Endothelial cell of umbilical vein (primary cell): ENCODE results near the gene HAT1.

Source experiments
- EZH2 ChIP-seq: IDR thresholded peaks from 2 replicates; pipeline ENCODE4 v1.6.1; 2012; ENCODE audit warnings: borderline replicate concordance, low read depth, mild to moderate bottlenecking, moderate library complexity, low read length, inconsistent platforms; ENCODE audit not compliant: severe bottlenecking
- JUN ChIP-seq: IDR thresholded peaks from 2 replicates; pipeline ENCODE4 v1.6.1; 2011; ENCODE audit warnings: borderline replicate concordance, low read depth; ENCODE audit not compliant: insufficient read length, insufficient read depth
- POLR2A ChIP-seq: IDR thresholded peaks from 2 replicates; pipeline ENCODE4 v1.6.1; 2012; ENCODE audit warnings: low read depth, mild to moderate bottlenecking, control low read depth, low read length
- POLR2AphosphoS5 ChIP-seq: IDR thresholded peaks from 2 replicates; pipeline ENCODE4 v1.6.1; 2012; ENCODE audit warnings: low read depth, mild to moderate bottlenecking, control low read depth, low read length, moderate library complexity; ENCODE audit not compliant: insufficient read depth
- TF ChIP-seq, protein P1 (sequence below), 2 donors: IDR thresholded peaks; 1 replicate in 1 of 2; 2 replicates in 1 of 2; pipeline ENCODE4 v1.5.1; 2011; ENCODE audit warnings: low read length in 2 of 2, mild to moderate bottlenecking in 2 of 2, moderate library complexity in 2 of 2, control low read depth in 1 of 2, inconsistent platforms in 1 of 2, low read depth in 1 of 2; ENCODE audit not compliant: insufficient read depth in 1 of 2; ENCODE audit errors: extremely low read depth in 1 of 2

DNA sequence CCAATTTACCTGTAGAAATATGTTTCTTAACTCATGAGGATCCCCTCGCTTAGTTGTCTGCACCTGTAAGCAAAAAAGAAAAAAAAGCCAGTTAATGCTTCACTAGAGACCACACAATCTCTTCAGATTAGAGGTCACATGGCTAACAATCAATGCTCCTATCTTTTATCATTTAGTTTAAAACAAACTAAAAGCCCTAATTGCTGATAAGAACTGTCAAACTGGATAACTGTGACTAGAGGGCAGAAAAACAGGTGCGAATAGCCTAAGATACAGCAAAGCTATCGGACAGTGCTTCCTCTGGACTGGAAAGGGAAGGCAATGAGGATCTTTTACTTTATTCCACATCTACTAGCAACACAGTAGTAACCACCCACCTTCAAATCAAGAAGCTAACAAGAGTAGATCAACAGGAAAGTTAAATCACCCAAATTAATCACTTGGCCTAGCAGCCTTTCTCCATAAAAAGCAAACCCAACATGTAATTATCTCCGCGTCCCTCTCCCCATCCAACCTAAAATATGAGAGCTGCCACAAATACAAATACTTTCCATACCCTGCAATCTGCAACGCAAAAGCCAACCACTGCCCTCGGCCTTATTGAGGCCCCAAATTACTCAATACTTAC lies 29.0 kb upstream of the HAT1 start:
- TF ChIP-seq POLR2A = no peak
- TF ChIP-seq, protein P1, sequence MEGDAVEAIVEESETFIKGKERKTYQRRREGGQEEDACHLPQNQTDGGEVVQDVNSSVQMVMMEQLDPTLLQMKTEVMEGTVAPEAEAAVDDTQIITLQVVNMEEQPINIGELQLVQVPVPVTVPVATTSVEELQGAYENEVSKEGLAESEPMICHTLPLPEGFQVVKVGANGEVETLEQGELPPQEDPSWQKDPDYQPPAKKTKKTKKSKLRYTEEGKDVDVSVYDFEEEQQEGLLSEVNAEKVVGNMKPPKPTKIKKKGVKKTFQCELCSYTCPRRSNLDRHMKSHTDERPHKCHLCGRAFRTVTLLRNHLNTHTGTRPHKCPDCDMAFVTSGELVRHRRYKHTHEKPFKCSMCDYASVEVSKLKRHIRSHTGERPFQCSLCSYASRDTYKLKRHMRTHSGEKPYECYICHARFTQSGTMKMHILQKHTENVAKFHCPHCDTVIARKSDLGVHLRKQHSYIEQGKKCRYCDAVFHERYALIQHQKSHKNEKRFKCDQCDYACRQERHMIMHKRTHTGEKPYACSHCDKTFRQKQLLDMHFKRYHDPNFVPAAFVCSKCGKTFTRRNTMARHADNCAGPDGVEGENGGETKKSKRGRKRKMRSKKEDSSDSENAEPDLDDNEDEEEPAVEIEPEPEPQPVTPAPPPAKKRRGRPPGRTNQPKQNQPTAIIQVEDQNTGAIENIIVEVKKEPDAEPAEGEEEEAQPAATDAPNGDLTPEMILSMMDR (IDR thresholded peaks at IDR 0.05; ENCODE audit: extremely low read depth in 1 of 2, insufficient read depth in 1 of 2, low read depth in 1 of 2, low read length in 2 of 2) = no peak
- no peak for TF ChIP-seq POLR2AphosphoS5
- TF ChIP-seq EZH2 = no peak
- no peak for TF ChIP-seq JUN
